ENCODE measurements around the gene USH1C.

DNA sequence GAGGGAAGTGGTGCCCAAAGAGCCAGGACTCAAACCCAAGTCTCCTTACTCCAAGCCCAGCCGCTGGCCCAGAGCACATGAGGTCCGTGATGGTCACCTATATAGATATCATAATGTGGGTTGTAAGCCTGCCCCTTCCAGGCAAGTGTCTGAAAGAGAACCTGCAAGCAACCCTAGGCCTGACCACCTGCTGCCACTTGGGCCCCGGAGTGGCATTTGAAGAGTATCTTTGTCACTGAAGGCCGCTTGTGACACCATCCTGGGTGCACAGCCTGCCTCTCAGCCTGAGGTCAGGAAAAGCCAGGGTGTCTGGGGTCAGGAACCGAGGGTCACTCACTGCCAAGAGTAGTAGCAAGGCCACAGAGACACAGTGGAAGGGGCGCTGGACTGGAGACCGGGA lies 35.2 kb upstream of the USH1C start:
- TF ChIP-seq POLR2A (IDR thresholded peaks at IDR 0.05) (no peak), EP300 (IDR thresholded peaks at IDR 0.05) (no peak)
- TF ChIP-seq, protein P1, sequence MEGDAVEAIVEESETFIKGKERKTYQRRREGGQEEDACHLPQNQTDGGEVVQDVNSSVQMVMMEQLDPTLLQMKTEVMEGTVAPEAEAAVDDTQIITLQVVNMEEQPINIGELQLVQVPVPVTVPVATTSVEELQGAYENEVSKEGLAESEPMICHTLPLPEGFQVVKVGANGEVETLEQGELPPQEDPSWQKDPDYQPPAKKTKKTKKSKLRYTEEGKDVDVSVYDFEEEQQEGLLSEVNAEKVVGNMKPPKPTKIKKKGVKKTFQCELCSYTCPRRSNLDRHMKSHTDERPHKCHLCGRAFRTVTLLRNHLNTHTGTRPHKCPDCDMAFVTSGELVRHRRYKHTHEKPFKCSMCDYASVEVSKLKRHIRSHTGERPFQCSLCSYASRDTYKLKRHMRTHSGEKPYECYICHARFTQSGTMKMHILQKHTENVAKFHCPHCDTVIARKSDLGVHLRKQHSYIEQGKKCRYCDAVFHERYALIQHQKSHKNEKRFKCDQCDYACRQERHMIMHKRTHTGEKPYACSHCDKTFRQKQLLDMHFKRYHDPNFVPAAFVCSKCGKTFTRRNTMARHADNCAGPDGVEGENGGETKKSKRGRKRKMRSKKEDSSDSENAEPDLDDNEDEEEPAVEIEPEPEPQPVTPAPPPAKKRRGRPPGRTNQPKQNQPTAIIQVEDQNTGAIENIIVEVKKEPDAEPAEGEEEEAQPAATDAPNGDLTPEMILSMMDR (IDR thresholded peaks at IDR 0.05): no peak

Data from ovary (tissue), 3 donors.